Measurements from ENCODE around the gene SEH1L. TPM values are rescaled to one million over a fixed set of nuclear protein-coding genes. Genes with fewer than 3 reads are reported as not detected.

SEH1L gene
- total RNA-seq, 6 donors from 2014 or later, result 18.4 to 49.7 (median 38.2) TPM

DNA sequence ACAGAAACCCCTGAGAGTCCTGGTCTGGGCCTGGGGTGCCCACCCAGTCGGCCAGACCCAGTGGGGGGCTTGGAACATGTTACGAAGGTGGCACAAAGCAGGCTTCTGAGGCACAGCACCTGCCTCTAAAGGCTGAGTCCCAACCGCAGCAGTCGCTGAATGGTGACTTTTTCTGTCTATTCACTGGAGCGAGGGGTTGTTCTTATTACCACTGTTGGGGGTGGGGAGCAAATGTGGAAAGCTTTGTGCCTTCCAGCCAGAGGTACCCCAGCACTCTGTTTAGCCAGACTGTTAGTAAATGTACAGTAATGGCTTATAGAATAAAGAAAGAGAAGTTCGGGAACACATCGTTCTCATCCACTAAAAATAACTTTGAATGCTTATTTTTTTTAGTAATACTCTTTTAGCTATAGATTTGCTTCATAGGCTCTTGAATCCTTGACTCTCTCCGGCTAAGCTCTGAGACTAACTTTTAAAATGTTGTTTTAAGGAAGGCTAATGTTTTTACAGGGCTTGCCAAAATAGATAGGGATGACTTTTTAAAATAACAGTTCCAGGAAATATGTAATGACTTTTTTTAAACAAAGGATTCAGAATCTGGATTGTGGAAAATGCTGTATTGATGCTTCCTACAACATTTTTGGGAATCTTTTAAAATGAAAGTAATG lies 40.4 kb upstream of the SEH1L start:
- H3K4me1 ChIP-seq, result peaks cover 15 to 40% (median 22%) of the 10 kb centered on the region in 4 donors
- H3K27ac ChIP-seq, result peak overlapping the region in 2 of 4 donors; percentile 33 to 67
- TF ChIP-seq, protein P1, sequence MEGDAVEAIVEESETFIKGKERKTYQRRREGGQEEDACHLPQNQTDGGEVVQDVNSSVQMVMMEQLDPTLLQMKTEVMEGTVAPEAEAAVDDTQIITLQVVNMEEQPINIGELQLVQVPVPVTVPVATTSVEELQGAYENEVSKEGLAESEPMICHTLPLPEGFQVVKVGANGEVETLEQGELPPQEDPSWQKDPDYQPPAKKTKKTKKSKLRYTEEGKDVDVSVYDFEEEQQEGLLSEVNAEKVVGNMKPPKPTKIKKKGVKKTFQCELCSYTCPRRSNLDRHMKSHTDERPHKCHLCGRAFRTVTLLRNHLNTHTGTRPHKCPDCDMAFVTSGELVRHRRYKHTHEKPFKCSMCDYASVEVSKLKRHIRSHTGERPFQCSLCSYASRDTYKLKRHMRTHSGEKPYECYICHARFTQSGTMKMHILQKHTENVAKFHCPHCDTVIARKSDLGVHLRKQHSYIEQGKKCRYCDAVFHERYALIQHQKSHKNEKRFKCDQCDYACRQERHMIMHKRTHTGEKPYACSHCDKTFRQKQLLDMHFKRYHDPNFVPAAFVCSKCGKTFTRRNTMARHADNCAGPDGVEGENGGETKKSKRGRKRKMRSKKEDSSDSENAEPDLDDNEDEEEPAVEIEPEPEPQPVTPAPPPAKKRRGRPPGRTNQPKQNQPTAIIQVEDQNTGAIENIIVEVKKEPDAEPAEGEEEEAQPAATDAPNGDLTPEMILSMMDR (IDR thresholded peaks at IDR 0.05), result no peak
- TF ChIP-seq POLR2AphosphoS5 (IDR thresholded peaks at IDR 0.05) (no peak), POLR2A (IDR thresholded peaks at IDR 0.05) (no peak), EP300 (IDR thresholded peaks at IDR 0.05) (no peak)
- no peaks in the 10 kb centered on the region for H3K36me3 ChIP-seq
- 41 to 64% methylated on average over 7 to 8 of the region's 8 CpGs for WGBS, 2 donors
- H3K4me3 ChIP-seq, result no peak overlapping the region
- no peaks in the 10 kb centered on the region for H3K9me3 ChIP-seq
- no peak for ATAC-seq (ENCODE audit: low FRiP score in 2 of 2)
- peaks cover 0 to 6% (median 0%) of the 10 kb centered on the region in 4 donors for H3K27me3 ChIP-seq
- DNase-seq, result no peak

DNA sequence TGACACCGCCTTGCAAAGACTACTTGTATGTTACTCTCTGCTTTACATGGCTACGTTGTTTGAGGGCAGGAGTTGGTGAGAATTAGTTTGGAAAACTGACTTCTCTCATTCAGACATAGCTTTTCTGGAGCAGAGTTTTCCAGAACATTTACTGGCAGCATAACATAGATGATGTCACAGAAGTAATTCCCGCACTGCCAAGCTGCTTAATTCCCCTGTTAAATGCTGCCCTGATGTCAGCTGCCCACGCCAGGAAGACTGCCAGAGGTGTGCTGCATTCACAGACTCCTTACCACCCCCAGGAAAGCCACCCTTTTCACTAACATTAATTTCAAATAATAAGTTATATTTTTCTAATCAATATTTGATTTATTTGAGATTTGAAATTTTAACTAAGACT lies 39.1 kb upstream of the SEH1L start:
- Histone ChIP-seq H3K9me3 (no peaks in the 10 kb centered on the region), H3K4me3 (no peak overlapping the region), H3K27me3 (peaks cover 0 to 6% (median 0%) of the 10 kb centered on the region in 4 donors), H3K36me3 (no peaks in the 10 kb centered on the region), H3K4me1 (peaks cover 14 to 40% (median 21%) of the 10 kb centered on the region in 4 donors), H3K27ac (no peak overlapping the region)
- no peak for TF ChIP-seq POLR2AphosphoS5 (IDR thresholded peaks at IDR 0.05)
- TF ChIP-seq POLR2A (IDR thresholded peaks at IDR 0.05), result no peak
- no peak for TF ChIP-seq EP300 (IDR thresholded peaks at IDR 0.05)
- TF ChIP-seq, protein P1 (IDR thresholded peaks at IDR 0.05), result no peak
- ATAC-seq (ENCODE audit: low FRiP score in 2 of 2) (no peak), DNase-seq (no peak)
- WGBS, 2 donors, result 88 to 91% methylated on average over 4 of the region's 4 CpGs

DNA sequence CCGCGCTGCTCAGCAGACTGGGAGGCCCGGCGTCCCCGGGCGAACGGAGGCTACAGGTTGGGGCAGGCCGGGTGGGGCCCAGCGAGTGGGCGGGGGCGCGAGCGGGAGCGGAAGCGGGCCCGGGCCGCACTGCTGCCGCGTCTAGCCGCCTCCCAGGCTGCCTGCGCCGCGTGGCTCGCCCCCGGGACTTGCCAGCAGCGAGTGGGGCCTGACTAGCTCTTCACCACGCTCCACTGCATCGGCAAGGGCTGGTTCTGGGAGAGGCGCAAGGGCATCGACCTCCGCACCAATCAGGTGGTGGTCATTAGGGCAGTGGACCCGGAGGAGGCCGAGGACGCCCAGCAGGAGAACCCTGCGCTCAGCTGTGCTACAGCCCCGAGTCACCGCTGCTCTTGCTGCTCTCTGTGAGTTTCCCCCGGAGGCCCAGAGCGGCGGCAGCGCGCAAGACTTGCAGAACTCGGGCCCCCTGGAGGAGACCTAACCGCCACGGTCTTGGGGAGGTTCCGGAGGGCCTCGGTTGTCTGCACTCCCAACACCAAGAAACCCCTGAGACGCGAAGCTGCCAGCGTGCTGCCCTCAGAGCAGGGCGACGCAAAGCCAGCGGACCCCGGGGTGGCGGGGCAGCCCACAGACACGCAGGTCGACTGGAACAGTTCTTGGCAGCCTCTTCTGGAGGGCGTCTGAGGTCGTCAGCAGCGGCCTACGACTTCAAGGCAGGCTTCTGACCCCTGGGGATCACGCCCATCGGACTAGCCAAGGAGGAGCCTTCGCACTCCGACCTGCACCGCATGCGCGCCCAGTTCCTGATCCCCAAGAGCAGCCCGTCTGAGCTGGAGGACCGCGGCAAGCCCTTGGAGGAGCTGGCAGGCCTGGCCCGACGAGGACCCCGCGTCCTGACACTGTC lies 36.5 kb upstream of the SEH1L start:
- H3K4me3 ChIP-seq, result peak overlapping the region in 3 of 4 donors; percentile 42 to 46 (median 45)
- peaks cover 0 to 6% (median 0%) of the 10 kb centered on the region in 4 donors for H3K27me3 ChIP-seq
- peak overlapping the region in 1 of 4 donors; percentile 27 for H3K27ac ChIP-seq
- 11 to 18% methylated on average over 14 to 43 of the region's 75 CpGs for WGBS, 2 donors
- H3K9me3 ChIP-seq, result no peaks in the 10 kb centered on the region
- peaks cover 7 to 32% (median 17%) of the 10 kb centered on the region in 4 donors for H3K4me1 ChIP-seq
- no peaks in the 10 kb centered on the region for H3K36me3 ChIP-seq
- ATAC-seq (ENCODE audit: low FRiP score in 2 of 2) (peak; percentile 63 to 71), DNase-seq (peak; percentile 30 to 91)
- TF ChIP-seq, protein P1 (IDR thresholded peaks at IDR 0.05), result peak in 1 of 6 experiments; percentile 4
- no peak for TF ChIP-seq EP300 (IDR thresholded peaks at IDR 0.05)

DNA sequence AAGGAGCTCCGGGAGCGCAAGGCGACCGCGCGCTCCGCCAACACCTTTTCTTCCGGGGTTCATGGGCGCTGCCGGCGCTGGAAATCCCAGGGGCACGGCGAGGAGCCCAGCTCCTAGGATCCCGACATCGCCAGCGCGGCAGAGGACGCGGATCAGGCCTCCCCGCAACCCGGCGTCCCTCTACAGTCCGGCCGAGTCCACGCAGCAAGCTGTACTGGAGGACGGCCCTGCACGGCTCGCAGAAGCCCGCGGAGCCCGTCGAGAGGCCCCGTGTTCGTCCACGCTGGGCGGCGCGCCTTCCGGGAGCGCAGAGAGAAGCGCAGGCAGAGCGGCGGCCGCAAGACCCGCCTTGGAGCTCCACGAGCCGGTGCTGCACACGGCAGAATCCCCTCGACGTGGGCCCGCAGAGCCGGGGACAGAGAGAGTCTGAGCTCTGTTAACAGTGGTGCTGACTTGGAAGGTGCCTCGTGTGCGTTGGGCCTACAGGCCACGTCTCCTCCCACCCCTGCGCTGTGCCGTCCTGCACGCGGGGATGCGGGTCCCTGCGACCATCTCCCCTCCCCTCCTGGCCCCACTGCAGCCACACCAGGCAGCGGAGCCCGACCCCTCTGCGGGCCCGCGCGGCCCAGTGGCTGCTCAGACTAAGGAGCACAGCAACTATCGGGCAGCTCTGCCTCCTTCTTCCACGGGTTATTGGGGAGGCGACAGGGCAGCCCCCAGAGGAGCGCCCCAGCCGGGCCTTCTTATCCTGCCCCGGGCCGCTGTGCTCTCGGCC lies 35.7 kb upstream of the SEH1L start:
- TF ChIP-seq POLR2A (IDR thresholded peaks at IDR 0.05), result no peak
- no peak for TF ChIP-seq POLR2AphosphoS5 (IDR thresholded peaks at IDR 0.05)
- no peak for TF ChIP-seq EP300 (IDR thresholded peaks at IDR 0.05)
- TF ChIP-seq, protein P1 (IDR thresholded peaks at IDR 0.05), result no peak
- Histone ChIP-seq H3K4me3 (peak overlapping the region in 3 of 4 donors; percentile 42 to 46 (median 45)), H3K9me3 (no peaks in the 10 kb centered on the region), H3K27me3 (peaks cover 0 to 6% (median 0%) of the 10 kb centered on the region in 4 donors), H3K4me1 (peaks cover 7 to 26% (median 14%) of the 10 kb centered on the region in 4 donors), H3K36me3 (no peaks in the 10 kb centered on the region), H3K27ac (no peak overlapping the region)
- WGBS, 2 donors, result 69 to 100% methylated on average over 1 to 67 of the region's 75 CpGs
- DNase-seq, result peak in 1 of 2 donors; percentile 83
- ATAC-seq (ENCODE audit: low FRiP score in 2 of 2), result peak; percentile 30 to 63

Data from upper lobe of left lung (tissue), 6 donors.